A549 treated with AZD2906 at 1 μM for 4 hours (cell line): ENCODE measurements around the gene ZAR1L. TPM values are rescaled to one million over a fixed set of nuclear protein-coding genes. Genes with fewer than 3 reads are reported as not detected.

Experiments
- total RNA-seq: library from RNA; stranded (reverse); fragments of 200-300 nt; extraction: Qiagen RNA extraction; gene quantifications from 5 replicates; pipeline ENCODE4 v1.2.3, GENCODE V29; 2022

ZAR1L gene
- total RNA-seq = not detected in 5 replicates

DNA sequence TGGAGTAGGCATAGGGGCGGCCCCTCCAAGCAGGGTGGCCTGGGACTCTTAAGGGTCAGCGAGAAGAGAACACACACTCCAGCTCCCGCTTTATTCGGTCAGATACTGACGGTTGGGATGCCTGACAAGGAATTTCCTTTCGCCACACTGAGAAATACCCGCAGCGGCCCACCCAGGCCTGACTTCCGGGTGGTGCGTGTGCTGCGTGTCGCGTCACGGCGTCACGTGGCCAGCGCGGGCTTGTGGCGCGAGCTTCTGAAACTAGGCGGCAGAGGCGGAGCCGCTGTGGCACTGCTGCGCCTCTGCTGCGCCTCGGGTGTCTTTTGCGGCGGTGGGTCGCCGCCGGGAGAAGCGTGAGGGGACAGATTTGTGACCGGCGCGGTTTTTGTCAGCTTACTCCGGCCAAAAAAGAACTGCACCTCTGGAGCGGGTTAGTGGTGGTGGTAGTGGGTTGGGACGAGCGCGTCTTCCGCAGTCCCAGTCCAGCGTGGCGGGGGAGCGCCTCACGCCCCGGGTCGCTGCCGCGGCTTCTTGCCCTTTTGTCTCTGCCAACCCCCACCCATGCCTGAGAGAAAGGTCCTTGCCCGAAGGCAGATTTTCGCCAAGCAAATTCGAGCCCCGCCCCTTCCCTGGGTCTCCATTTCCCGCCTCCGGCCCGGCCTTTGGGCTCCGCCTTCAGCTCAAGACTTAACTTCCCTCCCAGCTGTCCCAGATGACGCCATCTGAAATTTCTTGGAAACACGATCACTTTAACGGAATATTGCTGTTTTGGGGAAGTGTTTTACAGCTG lies at the start of gene ZAR1L, which contains the start of gene BRCA2:
ZAR1L (minus strand) TSS at position 126 of the 790 bp plus-strand sequence. CDS start 3,438 bp downstream, outside the sequence.
BRCA2 (plus strand) TSS at position 271 of the 790 bp plus-strand sequence. CDS start 953 bp downstream, outside the sequence.

Other genes with a start within 250 kb of the ZAR1L start
- 3.5 to 7.4 TPM (median 3.6 TPM) in 5 replicates for gene BRCA2, start 145 bp upstream of the ZAR1L start, total RNA-seq
- gene N4BP2L1, start 112.8 kb upstream of the ZAR1L start, total RNA-seq = 0.48 to 0.61 TPM (median 0.57 TPM) in 5 replicates
- 16.8 to 23.9 TPM (median 20.7 TPM) in 5 replicates for gene N4BP2L2, start 223.4 kb upstream of the ZAR1L start, total RNA-seq